ENCODE results near the gene HM13.
"Not testable (repeated sequence)": the region's sequence is repeated elsewhere in the genome, so short reads cannot be mapped to it uniquely, and the experiment has no call there.

DNA sequence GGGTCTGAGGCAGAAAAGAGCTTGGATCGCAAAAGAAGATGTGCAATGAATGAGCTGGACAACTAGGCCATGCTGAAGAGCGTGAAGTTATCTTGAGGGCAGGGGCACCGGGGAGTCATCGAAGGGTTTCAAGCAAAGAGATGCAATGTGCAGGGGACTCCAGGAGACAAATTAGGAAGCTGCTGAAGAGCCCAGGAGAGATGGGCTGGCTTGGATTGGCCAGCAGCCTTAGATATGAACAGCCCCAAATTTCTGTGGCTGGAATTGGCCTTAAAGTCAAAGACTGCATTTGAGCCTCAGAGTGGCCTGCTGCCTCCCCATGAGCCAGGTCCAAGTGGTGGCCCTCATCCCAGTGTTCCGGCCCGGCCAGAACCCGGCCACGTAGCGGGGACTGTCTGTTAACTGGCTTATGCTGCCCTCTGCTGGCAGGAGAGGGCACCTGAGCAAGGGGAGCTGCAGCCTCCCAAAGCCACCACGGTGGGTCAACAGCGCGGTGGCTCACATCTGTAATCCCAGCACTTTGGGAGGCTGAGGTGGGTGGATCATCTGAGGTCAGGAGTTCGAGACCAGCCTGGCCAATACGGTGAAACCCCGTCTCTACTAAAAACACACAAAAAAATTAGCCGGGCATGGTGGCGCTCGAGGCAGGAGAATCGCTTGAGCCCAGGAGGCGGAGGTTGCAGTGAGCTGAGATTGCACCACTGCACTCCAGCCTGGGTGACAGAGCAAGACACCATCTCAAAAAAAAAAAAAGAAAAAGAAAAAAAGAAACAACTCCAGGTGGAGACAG, 11.2 kb upstream of the HM13 start:
- TF ChIP-seq POLR2AphosphoS5 (IDR thresholded peaks at IDR 0.05; ENCODE audit: low read depth, low read length); POLR2A (IDR thresholded peaks at IDR 0.05; ENCODE audit: low read depth, low read length); TAF1 (IDR thresholded peaks at IDR 0.05; ENCODE audit: borderline replicate concordance, low read depth, low read length): not testable (repeated sequence)

All from GM12892 (cell line).